Astrocyte of the spinal cord (primary cell): Measurements from ENCODE around the gene ERICH3.

Source experiments
- DNase-seq: peaks from one replicate; pipeline ENCODE4 v3.0.0; 2011; ENCODE audit warnings: low read depth, low spot score
- H3K4me3 ChIP-seq: 2 replicates; pipeline ENCODE4 v1.5.1; 2011; ENCODE audit warnings: low read depth, mild to moderate bottlenecking, low read length, moderate library complexity
- in situ Hi-C: cut with HindIII; loops from 2 replicates; pipeline ENCODE4 v1.10.0; 2017; ENCODE audit warnings: low sequenced_read_pairs
- TF ChIP-seq, protein P1 (sequence below): IDR thresholded peaks from 2 replicates; pipeline ENCODE4 v1.5.1; 2012; ENCODE audit warnings: low read depth, mild to moderate bottlenecking, low read length, inconsistent platforms

ERICH3 gene

DNA sequence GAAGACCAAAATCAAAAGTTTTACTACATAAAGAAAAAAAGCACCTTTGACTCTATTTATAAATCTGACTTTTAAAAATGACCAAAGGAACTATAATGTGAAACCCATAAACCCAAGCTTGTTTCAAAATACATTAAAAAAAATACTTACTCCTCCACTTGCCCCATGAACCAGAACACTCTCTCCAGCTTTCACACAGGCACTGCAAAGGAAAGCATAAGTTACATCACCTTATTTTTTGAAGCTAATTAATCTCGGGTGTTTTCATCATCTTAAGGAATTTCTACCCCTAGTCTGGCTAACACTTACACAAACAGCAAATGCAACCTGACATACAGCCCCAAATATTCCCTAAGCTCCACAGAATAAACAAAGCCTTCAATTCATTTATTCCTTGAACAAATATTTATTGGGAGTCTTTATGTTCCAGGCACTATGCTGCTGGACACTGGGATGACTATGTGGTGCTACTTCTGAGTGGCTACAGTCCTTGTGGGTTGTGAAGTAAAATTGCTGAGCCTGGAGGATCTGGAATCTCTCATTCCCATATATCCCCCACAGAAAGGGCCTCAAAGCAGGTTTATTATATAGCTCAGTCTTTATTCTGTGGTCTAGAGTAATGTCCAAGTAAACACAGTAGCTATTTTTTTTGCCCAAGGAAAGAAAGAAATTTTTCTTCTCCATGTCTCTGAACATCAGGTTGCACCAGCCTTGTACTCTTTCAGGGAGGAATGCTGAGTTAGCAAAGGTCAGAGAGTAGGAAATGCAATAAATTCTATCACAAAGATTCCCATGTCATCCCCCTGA is 41.0 kb upstream of the ERICH3 start:
- DNase-seq, result no peak
- TF ChIP-seq, protein P1, sequence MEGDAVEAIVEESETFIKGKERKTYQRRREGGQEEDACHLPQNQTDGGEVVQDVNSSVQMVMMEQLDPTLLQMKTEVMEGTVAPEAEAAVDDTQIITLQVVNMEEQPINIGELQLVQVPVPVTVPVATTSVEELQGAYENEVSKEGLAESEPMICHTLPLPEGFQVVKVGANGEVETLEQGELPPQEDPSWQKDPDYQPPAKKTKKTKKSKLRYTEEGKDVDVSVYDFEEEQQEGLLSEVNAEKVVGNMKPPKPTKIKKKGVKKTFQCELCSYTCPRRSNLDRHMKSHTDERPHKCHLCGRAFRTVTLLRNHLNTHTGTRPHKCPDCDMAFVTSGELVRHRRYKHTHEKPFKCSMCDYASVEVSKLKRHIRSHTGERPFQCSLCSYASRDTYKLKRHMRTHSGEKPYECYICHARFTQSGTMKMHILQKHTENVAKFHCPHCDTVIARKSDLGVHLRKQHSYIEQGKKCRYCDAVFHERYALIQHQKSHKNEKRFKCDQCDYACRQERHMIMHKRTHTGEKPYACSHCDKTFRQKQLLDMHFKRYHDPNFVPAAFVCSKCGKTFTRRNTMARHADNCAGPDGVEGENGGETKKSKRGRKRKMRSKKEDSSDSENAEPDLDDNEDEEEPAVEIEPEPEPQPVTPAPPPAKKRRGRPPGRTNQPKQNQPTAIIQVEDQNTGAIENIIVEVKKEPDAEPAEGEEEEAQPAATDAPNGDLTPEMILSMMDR, result no peak
- H3K4me3 ChIP-seq, result no peak overlapping the region
- in situ Hi-C loops, result no loop called here

DNA sequence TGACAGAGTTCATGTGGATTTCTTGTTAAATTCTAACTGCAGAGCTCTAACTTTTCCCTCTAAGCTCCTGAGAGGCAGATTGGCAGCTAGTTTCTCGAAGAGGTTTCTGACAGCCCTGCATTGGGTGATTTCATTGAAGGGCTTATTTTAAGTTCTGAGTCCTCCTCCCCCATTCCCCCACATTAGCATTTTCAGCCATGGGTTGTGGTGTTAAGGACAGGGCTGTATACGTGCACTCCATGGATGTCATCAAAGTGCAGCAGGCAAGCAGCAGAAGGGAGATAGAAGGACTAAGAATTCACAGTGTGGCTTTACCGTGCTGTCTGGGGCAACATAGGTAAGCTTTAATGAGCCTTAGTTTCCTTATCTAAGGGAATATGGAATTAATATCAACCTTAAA is 40.3 kb upstream of the ERICH3 start:
- in situ Hi-C loops, result no loop called here
- no peak overlapping the region for H3K4me3 ChIP-seq
- TF ChIP-seq, protein P1, result no peak
- DNase-seq, result no peak

DNA sequence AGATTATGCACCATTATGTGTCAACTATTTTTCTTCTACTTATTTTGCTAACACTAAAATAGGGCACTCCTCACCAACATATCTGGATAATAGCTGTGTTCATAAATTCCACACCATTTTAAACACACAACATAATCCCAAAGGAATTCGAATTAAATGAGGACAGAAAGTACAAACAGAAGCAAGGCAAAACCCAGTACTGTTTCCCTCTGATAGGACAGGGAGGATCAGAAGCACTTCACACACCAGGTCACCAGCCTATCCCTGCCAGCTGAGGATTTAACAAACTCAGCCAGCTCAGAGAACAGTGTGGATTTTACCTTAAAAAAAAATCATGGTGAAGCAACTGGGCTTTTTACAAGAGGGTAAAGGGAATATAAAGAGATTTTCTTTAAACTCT is 39.3 kb upstream of the ERICH3 start:
- DNase-seq, result no peak
- TF ChIP-seq, protein P1, result no peak
- in situ Hi-C loops, result no loop called here

DNA sequence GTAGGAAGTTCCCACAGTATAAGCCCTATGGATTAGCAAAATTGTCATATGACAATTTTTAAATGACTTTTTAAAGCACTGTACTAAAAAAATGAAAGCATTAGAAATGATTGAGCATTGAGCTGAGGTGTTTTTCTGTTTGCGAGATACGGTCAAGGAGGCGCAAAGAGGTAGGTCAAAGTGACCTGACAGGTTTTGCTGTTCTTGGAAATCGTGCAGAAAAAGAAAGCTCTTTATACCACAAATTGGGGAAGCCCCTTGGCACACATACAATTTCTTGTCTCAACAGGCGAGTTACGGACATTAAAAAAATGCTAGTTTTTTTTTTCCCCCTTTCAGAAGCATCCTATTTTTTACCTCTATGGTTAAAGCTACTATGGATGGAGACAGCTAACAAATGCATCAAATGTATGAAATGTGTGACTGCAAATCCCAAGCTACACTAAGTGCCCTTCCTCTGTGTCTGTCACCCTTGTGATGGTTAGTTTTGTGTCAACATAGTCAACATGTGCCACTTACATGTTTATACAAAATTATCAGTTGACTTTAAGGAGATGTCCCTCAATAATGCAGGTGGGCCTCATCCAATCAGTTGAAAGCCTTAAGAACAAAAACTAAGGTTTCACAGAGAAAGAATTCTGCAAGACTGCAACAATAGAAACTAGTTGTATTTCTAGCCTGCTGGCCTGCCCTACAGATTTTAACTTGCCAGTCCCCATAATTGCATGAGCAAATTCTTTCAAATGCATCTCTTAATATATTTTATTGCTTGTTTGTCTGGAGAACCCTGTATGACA is 30.0 kb upstream of the ERICH3 start:
- no peak overlapping the region for H3K4me3 ChIP-seq
- no peak for DNase-seq
- TF ChIP-seq, protein P1, result no peak
- in situ Hi-C loops, result no loop called here

More for the DNA sequence above, 39.3 kb upstream of the ERICH3 start:
- no peak overlapping the region for H3K4me3 ChIP-seq

DNA sequence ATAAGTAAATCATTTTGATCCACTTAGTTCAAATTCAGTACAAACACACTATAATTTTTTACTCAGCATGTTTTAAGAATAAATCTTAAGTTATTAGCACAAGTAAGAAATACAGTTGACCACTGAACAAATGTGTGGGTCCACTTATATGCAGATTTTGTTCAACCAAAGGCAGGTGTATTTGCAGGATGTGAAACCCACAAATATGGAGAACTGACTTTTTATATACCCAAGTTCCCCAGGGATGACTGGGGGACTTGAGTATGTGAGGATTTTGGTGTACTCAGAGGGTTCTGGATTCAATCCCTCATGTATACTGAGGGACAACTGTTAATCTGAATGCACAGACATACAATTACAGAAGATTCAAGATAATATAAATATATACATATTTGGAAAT is 25.7 kb upstream of the ERICH3 start:
- TF ChIP-seq, protein P1, result no peak
- DNase-seq, result no peak
- in situ Hi-C loops, result no loop called here
- H3K4me3 ChIP-seq, result no peak overlapping the region

DNA sequence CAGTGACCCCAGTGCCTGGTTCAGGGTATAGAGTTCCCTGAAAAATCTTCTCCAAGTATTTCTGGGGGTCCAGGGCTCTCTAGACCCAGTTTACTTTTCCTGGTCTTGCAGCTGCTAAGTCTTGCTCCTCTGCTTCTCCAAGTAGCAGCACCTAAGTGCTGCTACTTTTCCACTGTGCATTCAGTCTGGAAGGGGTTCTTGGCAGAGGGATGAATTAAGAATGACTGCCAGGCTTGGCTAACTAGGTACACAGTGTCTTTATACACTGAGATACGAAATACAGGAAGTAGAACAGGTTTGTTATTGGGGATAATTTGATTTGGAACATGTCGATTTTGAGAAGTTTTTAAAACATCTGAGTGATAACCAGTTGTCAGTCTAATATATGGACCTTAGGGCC is 24.2 kb upstream of the ERICH3 start:
- no peak overlapping the region for H3K4me3 ChIP-seq
- in situ Hi-C loops, result no loop called here
- no peak for DNase-seq
- TF ChIP-seq, protein P1, result no peak
